Forelimb muscle (tissue), 1 donor: ENCODE results near the gene CCSER1. TPM values are rescaled to one million over a fixed set of nuclear protein-coding genes. Genes with fewer than 3 reads are reported as not detected.
"Not testable (repeated sequence)": the region's sequence is repeated elsewhere in the genome, so short reads cannot be mapped to it uniquely, and the experiment has no call there.

Experiments used
- DNase-seq: peaks from one replicate; pipeline ENCODE4 v3.0.0-alpha.2; 2013; ENCODE audit warnings: low read depth
- polyA plus RNA-seq: library from polyadenylated mRNA; unstranded; fragments of 120-200 nt; gene quantifications from one replicate; pipeline ENCODE4 v1.2.1, GENCODE V29; 2013; ENCODE audit not compliant: insufficient read length

Gene CCSER1
- polyA plus RNA-seq, 1 donor: 0.22 TPM

- not testable (repeated sequence) for DNase-seq
Observed at GRCh38 chr4:91154041-91154440, 1026.8 kb downstream of the CCSER1 start.

DNA sequence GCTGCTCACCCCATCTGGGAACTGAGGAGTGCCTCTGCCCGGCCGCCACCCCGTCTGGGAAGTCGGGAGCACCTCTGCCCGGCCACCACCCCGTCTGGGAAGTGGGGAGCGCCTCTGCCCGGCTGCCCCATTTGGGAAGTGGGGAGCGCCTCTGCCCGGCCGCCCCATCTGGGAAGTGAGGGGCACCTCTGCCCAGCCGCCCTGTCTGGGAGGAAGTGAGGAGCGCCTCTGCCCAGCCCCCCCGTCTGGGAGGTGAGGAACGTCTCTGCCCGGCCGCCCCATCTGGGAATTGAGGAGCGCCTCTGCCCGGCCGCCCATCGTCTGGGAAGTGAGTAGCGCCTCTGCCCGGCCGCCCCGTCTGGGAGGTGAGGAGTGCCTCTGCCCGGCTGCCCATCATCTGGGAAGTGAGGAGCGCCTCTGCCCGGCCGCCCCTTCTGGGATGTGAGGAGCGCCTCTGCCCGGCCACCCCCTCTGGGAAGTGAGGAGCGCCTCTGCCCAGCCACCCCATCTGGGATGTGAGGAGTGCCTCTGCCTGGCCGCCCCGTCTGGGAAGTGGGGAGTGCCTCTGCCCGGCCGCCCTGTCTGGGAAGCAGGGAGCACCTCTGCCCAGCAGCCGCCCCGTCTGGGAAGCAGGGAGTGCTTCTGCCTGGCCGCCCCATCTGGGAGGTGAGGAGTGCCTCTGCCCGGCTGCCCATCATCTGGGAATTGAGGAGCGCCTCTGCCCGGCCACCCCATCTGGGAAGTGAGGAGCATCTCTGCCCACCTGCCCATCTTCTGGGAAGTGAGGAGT is 1040.9 kb downstream of the CCSER1 start:
- DNase-seq: not testable (repeated sequence)

- DNase-seq: no peak
Observed at GRCh38 chr4:91170768-91171167, 1043.6 kb downstream of the CCSER1 start.

DNA sequence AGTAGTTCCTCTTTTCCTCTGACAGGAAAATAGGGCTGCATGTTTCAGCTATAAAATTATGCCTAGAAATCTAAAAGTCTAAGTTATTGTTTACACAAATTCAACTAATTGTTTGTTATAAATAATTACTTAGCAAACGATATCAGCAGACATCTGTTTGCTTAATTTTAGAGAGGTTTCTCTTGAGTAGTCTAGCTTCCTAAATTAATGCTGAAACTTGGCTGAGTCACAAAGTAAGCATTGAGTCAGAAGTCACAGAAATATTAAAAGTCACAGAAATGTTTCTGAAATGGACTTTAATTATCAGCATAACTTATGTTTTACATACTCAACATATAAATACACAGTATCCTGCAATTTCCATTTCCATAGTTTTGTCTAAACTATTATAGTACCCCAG is 1044.0 kb downstream of the CCSER1 start:
- no peak for DNase-seq

DNA sequence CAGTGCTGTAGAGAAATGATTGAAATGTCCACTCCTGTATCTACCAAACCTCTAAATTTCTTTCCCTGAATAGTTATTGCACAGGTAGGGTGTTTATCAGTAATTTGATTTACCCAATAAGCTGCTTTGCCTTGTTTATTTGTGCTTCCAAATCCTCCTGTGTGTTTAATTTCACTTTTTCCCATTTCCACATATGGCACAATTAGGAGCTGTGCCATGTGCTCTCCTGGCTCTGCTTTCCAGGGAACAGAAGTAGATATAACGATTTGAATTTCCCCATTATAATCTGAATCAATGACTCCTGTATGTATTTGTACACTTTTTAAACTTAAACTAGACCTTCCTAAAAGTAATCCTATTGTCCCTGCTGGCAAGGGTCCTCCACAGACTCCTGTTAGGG is 1057.9 kb downstream of the CCSER1 start:
- DNase-seq: not testable (repeated sequence)

DNA sequence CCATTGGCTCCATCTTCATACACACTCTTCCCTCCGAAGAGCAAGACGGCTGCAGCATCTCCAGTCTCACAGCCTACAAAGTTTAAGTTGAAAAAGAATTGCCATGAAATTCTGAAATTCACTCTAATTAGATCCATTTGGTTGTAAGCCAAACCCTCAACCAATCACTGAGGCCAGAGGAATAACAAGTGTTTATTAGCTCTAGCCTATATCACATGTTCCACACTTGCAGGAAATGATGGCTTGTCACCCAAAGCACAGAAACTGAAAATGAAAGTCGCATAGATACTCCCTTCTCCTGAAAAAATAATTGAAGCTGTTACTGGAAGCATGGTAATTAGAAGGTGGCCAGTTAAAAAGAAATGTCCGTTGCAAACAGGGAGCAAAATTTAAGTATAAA is 1071.8 kb downstream of the CCSER1 start:
- no peak for DNase-seq

DNA sequence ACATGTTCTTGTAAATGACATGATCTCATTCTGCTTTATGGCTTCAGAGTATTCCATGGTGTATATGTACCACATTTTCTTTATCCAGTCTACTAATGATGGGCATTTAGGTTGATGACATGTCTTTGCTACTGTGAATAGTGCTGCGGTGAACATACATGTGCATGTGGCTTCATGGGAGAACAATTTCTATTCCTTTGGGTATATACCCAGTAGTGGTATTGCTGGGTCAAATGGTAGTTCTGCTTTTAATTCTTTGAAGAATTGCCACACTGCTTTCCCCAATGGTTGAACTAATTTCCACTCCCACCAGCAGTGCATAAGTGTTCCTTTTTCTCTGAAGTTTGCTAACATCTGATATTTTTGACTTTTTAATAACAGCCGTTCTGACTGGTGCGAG is 1080.3 kb downstream of the CCSER1 start:
- DNase-seq: no peak

- no peak for DNase-seq
Observed at GRCh38 chr4:91212211-91212610, 1085.0 kb downstream of the CCSER1 start.

- not testable (repeated sequence) for DNase-seq
Observed at GRCh38 chr4:91217831-91218403, 1090.7 kb downstream of the CCSER1 start.

GRCh38 chr4:91220315-91220714 is 1093.1 kb downstream of the CCSER1 start:
- no peak for DNase-seq

- DNase-seq: no peak
Observed at GRCh38 chr4:91222014-91222413, 1094.8 kb downstream of the CCSER1 start.

DNA sequence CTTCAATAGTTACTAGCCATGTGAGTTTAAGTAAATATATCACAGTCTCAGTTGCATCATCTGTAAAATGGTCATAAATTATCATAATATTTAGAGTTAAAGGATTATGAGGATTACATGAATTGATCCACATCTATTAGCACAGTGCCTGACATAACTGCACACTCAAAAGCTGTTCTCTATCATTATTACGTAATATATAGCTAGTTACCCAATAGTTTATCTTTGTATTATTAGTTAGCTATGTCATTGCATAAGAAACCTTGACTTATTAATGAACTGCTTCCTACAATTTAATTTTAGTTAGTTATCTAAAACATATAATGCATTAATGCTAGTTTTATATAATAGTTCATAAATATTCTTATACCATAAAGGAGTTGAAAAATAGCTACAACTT is 1099.7 kb downstream of the CCSER1 start:
- no peak for DNase-seq

GRCh38 chr4:91228659-91229058 is 1101.5 kb downstream of the CCSER1 start:
- DNase-seq: no peak

- no peak for DNase-seq
Observed at GRCh38 chr4:91233164-91233563, 1106.0 kb downstream of the CCSER1 start.

DNA sequence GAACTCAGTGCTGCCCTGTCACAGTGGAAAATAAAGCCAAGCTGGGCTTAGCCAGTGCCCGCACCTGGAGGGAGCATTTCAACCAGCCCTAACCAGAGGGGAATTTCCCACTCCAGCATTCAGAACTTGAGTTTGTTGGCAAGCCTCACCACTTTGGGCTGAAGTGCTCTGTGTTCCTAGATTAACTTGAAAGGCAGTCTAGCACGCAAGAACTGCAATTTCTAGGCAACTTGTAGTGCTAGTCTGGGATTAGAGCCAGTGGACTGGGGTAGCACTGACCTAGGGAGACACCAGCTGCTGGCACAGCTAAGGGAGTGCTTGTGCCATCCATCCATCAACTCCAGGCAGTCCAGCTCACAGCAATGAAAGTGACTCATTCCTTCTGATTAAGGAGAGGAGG is 1115.9 kb downstream of the CCSER1 start:
- no peak for DNase-seq

DNA sequence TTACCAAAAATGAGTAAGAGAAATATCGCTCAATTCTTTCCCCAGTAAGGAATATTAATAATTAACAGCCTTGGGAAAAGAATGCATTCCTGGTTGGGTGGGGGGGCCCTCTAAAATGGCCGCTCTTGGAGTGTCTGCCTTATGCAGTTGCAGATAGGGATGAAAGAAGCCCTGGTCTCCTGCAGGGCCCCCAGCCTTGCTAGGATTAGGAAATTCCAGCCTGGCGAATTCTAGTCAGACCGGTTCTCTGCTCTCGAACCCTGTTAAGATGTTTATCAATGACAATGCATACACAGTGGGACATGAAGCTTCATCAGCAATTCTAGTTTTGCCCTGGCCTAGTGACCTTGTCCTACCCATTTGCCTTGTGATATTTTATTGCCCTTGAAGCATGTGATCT is 1128.8 kb downstream of the CCSER1 start:
- DNase-seq: no peak

DNA sequence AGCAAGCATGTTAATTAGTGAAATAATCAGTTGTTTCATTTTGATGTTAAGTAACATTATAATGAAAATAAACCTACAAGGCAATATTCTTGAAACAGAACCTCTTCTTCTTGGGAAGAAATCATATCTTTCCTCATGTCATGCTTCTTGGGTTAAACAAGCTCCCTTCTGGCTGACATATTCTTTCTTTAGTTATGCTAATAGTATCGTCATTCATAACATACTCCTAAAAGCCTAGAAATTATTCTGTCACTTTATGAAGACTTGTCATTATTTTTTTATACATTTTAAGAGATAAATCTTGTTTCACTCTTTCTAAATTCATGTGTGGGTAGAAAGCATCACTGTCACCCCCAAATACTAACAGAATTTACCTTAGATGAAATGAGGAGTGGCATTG is 1129.6 kb downstream of the CCSER1 start:
- DNase-seq: no peak

- DNase-seq: no peak
Observed at GRCh38 chr4:91257721-91258120, 1130.5 kb downstream of the CCSER1 start.

GRCh38 chr4:91258326-91258725 is 1131.1 kb downstream of the CCSER1 start:
- DNase-seq: no peak

DNA sequence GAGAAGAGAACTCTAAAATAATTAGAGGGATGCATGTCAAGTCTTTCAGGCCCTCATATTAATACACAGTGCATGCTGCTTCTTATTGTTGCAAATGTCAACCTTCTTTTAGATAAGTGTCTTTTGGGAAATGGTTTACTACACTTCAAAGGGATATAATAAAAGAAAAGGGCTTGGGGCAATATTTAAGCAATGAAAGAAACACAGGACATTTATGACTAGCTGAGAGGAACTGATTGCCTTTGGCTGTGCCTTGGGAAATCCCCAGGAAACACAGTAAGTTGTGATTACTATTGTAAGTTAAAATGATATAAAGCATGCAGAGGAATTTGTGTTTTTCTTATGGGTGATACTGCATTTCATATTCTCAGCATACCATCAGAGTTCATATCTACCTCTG is 1140.3 kb downstream of the CCSER1 start:
- DNase-seq: no peak

DNA sequence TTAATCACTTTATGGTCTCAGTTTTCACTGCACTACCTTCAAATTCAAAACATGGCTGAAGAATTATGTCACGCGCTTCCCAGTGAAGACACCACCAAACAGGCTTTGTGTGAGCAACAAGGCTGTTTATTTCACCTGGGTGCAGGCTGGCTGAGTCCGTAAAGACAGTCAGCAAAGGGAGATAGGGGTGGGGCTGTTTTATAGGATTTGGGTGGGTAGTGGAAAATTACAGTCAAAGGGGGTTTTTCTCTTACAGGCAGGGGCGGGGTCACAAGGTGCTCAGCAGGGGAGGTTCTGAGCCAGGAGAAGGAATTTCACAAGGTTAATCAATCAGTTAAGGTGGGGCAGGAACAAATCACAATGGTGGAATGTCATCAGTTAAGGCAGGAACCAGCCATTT is 1141.3 kb downstream of the CCSER1 start:
- not testable (repeated sequence) for DNase-seq

- DNase-seq: no peak
Observed at GRCh38 chr4:91268913-91269312, 1141.7 kb downstream of the CCSER1 start.

DNA sequence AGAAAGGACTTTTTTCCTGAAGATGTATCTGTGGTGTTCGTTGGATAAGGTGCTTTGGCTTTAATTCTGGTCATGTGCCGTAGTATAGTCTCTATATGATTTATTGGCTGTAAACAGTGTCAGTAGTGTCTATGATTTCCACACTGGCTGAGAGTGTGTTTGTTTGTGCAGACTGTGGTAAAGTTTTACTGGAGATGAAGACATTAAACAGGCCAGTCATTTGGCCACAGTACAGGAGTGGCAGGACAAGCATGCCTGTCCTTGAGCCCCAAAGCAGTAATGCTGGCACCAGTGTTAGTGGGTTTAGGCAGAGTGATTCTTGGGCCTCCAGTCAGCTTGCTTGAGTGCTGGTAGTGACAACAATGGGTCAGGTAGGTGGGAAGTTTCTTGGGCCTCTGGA is 1152.7 kb downstream of the CCSER1 start:
- no peak for DNase-seq
